Lung (tissue), 12 donors: ENCODE data around the gene TMED8. TPM values are rescaled to one million over a fixed set of nuclear protein-coding genes. Genes with fewer than 3 reads are reported as not detected.

ENCODE experiments used
- ATAC-seq: fragments of 200-7000 bp; cut with Tn5 transposase; one replicate; pipeline ENCODE4 v1.9.1; 2020; ENCODE audit warnings: moderate number of reproducible peaks; ENCODE audit not compliant: insufficient read depth, low FRiP score
- DNase-seq, 3 donors: peaks; one replicate each; pipeline ENCODE4 v3.0.0-alpha.2; 2013 to 2017
- H3K27ac ChIP-seq, 2 donors: one replicate each; pipeline ENCODE4 v1.5.1; 2013; ENCODE audit warnings: mild to moderate bottlenecking in 2 of 2, moderate library complexity in 2 of 2, control low read depth in 1 of 2, inconsistent platforms in 1 of 2, low read depth in 1 of 2, low read length in 1 of 2
- H3K27me3 ChIP-seq, 3 donors: one replicate each; pipeline ENCODE4 v1.5.1; 2013; ENCODE audit warnings: low read length in 2 of 3; ENCODE audit not compliant: control insufficient read depth in 3 of 3, insufficient read depth in 3 of 3
- H3K36me3 ChIP-seq, 4 donors: one replicate each; pipeline ENCODE4 v1.5.1; 2013; ENCODE audit warnings: low read length in 4 of 4, mild to moderate bottlenecking in 1 of 4, moderate library complexity in 1 of 4; ENCODE audit not compliant: control insufficient read depth in 4 of 4, insufficient read depth in 4 of 4
- H3K4me1 ChIP-seq, 5 donors: one replicate each; pipeline ENCODE4 v1.5.1; 2013; ENCODE audit warnings: low read length in 5 of 5, mild to moderate bottlenecking in 2 of 5, moderate library complexity in 1 of 5; ENCODE audit not compliant: control insufficient read depth in 5 of 5, insufficient read depth in 5 of 5
- H3K4me3 ChIP-seq: one replicate; pipeline ENCODE4 v1.5.1; 2013; ENCODE audit warnings: mild to moderate bottlenecking, control low read depth, moderate library complexity
- H3K9ac ChIP-seq, 2 donors: one replicate each; pipeline ENCODE4 v1.5.1; 2013; ENCODE audit warnings: low read length in 2 of 2, control low read depth in 1 of 2; ENCODE audit not compliant: insufficient read depth in 1 of 2
- H3K9me3 ChIP-seq, 4 donors: one replicate each; pipeline ENCODE4 v1.5.1; 2013; ENCODE audit warnings: low read length in 3 of 4, mild to moderate bottlenecking in 1 of 4, moderate library complexity in 1 of 4; ENCODE audit not compliant: control insufficient read depth in 4 of 4, insufficient read depth in 3 of 4
- WGBS, 2 donors: extraction: QIAGEN DNeasy Blood & Tissue Kit; methylation state at CpG; one replicate each; pipeline ENCODE4 v1.1.7; 2013; 5-methylcytosine and 5-hydroxymethylcytosine counted together
- polyA plus RNA-seq, 2 donors: library from polyadenylated mRNA; stranded (reverse); fragments of 200-250 nt; gene quantifications; one replicate each; pipeline ENCODE4 v1.2.1, GENCODE V29; 2013
- total RNA-seq, 2 donors: library from RNA; depleted of rRNA in 1 of 2; stranded (reverse); fragments of >200 nt in 1 of 2; gene quantifications; one replicate each; pipeline ENCODE4 v1.2.1, GENCODE V29; 2014 to 2021
- TF ChIP-seq, protein P1 (sequence below): IDR thresholded peaks from 2 replicates; pipeline ENCODE4 v1.5.1; 2012; ENCODE audit warnings: mild to moderate bottlenecking; ENCODE audit errors: control extremely low read depth, extremely low read depth
- donor health status: control.
- donor health status: control.
- donor health status: Bipolar disorder and iron deficiency.
- donor health status: healthy.
- donor health status: DM: yes; HTN: yes; CAD: no.

TMED8 gene
- total and polyA plus RNA-seq, 4 donors: 4.0 to 15.4 (median 7.7) TPM

- ATAC-seq: no peak
These were observed 77.1 kb downstream of the TMED8 start for GRCh38 chr14:77299771-77300170.

DNA sequence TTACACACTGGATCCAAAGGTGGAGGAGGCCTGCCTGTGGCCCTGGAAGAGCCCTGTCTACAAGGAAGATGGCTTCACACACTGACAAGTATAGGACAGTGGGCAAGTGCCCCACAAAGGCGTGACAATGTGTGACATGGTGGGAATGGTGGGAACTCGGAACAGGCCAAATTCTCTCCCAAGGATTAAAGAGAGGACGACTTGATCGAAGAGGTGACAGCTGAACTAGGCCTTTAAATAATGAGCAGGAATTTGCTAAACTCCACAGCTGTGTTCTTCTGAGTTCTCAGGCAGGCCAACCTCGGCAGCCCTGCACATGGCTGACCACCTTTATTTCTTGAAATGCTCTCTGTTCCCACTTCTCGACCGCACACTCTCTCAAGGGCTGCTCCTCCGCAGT lies 80.0 kb downstream of the TMED8 start:
- 92 to 96% methylated on average over 8 of the region's 8 CpGs for WGBS, 2 donors
- peaks cover 12 to 36% (median 23%) of the 10 kb centered on the region in 4 donors for H3K36me3 ChIP-seq

More at GRCh38 chr14:77299771-77300170, 77.1 kb downstream of the TMED8 start:
- H3K36me3 ChIP-seq: peaks cover 14 to 37% (median 30%) of the 10 kb centered on the region in 4 donors
- H3K4me1 ChIP-seq: peaks cover 0 to 9% (median 2%) of the 10 kb centered on the region in 5 donors
- whole genome bisulfite sequencing, 2 donors: 65 to 74% methylated on average over 4 of the region's 4 CpGs
- peaks cover 0 to 2% (median 0%) of the 10 kb centered on the region in 4 donors for H3K9me3 ChIP-seq
- no peaks in the 10 kb centered on the region for H3K27me3 ChIP-seq
- TF ChIP-seq, protein P1, sequence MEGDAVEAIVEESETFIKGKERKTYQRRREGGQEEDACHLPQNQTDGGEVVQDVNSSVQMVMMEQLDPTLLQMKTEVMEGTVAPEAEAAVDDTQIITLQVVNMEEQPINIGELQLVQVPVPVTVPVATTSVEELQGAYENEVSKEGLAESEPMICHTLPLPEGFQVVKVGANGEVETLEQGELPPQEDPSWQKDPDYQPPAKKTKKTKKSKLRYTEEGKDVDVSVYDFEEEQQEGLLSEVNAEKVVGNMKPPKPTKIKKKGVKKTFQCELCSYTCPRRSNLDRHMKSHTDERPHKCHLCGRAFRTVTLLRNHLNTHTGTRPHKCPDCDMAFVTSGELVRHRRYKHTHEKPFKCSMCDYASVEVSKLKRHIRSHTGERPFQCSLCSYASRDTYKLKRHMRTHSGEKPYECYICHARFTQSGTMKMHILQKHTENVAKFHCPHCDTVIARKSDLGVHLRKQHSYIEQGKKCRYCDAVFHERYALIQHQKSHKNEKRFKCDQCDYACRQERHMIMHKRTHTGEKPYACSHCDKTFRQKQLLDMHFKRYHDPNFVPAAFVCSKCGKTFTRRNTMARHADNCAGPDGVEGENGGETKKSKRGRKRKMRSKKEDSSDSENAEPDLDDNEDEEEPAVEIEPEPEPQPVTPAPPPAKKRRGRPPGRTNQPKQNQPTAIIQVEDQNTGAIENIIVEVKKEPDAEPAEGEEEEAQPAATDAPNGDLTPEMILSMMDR: no peak
- no peak for DNase-seq
- H3K9ac ChIP-seq: no peak overlapping the region
- no peak overlapping the region for H3K27ac ChIP-seq
- H3K4me3 ChIP-seq: no peak overlapping the region

DNA sequence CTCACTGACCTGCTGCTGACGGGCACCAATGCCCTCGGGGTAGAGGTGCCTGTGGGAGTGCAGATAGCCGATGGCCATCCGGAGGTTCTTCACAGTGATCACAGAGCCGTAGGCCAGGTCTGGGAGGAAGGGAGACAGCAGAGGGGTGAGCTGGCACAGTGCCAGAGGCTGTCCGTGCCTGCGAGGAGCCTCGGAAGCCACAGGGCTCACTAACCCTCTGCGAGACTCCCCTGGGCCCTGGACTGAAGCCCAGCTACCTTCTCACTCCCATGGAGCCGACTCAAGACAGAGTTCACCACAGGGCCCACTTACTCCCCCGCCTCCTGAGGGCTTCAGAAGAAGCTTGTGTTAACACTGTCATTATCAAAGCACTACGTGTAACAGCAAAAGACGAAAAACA lies 80.7 kb downstream of the TMED8 start:
- H3K27me3 ChIP-seq: no peaks in the 10 kb centered on the region
- 87 to 90% methylated on average over 12 to 13 of the region's 13 CpGs for WGBS, 2 donors
- no peak for ATAC-seq
- peaks cover 13 to 36% (median 22%) of the 10 kb centered on the region in 4 donors for H3K36me3 ChIP-seq
- DNase-seq: no peak
- H3K9me3 ChIP-seq: peaks cover 0 to 2% (median 0%) of the 10 kb centered on the region in 4 donors
- TF ChIP-seq, protein P1: no peak
- no peak overlapping the region for H3K4me3 ChIP-seq
- H3K27ac ChIP-seq: no peak overlapping the region
- H3K9ac ChIP-seq: no peak overlapping the region
- H3K4me1 ChIP-seq: peaks cover 0 to under 1% (median 0%) of the 10 kb centered on the region in 5 donors

More for the DNA sequence above, 80.0 kb downstream of the TMED8 start:
- ATAC-seq: no peak
- TF ChIP-seq, protein P1: no peak
- peaks cover 0 to 2% (median 0%) of the 10 kb centered on the region in 4 donors for H3K9me3 ChIP-seq
- H3K4me3 ChIP-seq: no peak overlapping the region
- no peak for DNase-seq
- H3K27ac ChIP-seq: no peak overlapping the region
- H3K27me3 ChIP-seq: no peaks in the 10 kb centered on the region
- H3K4me1 ChIP-seq: peaks cover 0 to 3% (median 0%) of the 10 kb centered on the region in 5 donors
- H3K9ac ChIP-seq: no peak overlapping the region

DNA sequence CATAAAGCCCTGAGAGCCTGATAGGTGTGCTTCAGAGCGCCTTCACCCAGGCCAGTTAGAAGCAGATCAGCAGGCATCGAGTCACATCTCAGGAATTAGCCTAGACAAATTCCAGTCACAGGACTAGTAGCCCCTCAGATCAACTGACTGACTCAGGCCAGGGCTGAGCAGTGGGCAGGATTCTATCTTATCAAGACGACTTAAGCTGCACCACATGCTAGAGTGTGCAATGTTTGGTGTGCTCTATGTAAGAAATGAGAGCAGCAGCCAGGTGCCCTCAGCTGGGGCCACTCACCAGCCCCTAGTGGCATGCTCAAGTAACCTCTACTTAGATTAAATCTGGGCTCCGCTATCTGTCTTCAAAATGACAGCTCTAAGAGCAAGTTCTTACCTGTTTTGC lies 86.2 kb downstream of the TMED8 start:
- H3K9ac ChIP-seq: no peak overlapping the region
- H3K27me3 ChIP-seq: no peaks in the 10 kb centered on the region
- no peak overlapping the region for H3K4me3 ChIP-seq
- 90 to 93% methylated on average over 4 of the region's 4 CpGs for WGBS, 2 donors
- no peak overlapping the region for H3K27ac ChIP-seq
- H3K4me1 ChIP-seq: no peaks in the 10 kb centered on the region
- TF ChIP-seq, protein P1: no peak
- no peak for ATAC-seq
- no peaks in the 10 kb centered on the region for H3K9me3 ChIP-seq
- no peak for DNase-seq
- H3K36me3 ChIP-seq: peaks cover 19 to 31% (median 24%) of the 10 kb centered on the region in 4 donors
